Measurements from ENCODE around the gene STKLD1. TPM values are rescaled to one million over a fixed set of nuclear protein-coding genes. Genes with fewer than 3 reads are reported as not detected.

The STKLD1 gene
- total and polyA plus RNA-seq, 12 donors: 0.17 to 1.7 (median 0.68) TPM; not detected in 2

- ATAC-seq (no peak), DNase-seq (no peak)
- Histone ChIP-seq H3K4me3 (no peak overlapping the region), H3K36me3 (no peaks in the 10 kb centered on the region), H3K4me1 (peaks cover 0 to 5% (median 3%) of the 10 kb centered on the region in 9 donors), H3K27me3 (peaks cover 5 to 53% (median 41%) of the 10 kb centered on the region in 7 donors), H3K9me3 (no peaks in the 10 kb centered on the region), H3K27ac (no peak overlapping the region)
- intact Hi-C loops (cut with DNase I): loop anchor here in 1 of 10 donors (5.0 kb wide), 1 partner anchor 1096 kb away; no protein-coding TSS in a partner anchor
- no peak for TF ChIP-seq CTCF (IDR thresholded peaks at IDR 0.05)
- 93% methylated on average over 11 of the region's 11 CpGs for WGBS, 2 donors
These were observed 49.8 kb downstream of the STKLD1 start for GRCh38 chr9:133426011-133426410.

GRCh38 chr9:133427658-133428348 is 51.6 kb downstream of the STKLD1 start:
- peaks cover 5 to 53% (median 41%) of the 10 kb centered on the region in 7 donors for H3K27me3 ChIP-seq
- peak overlapping the region in 3 of 10 donors; percentile 24 to 33 (median 33) for H3K4me3 ChIP-seq
- intact Hi-C loops (cut with DNase I): loop anchor here in 1 of 10 donors (5.0 kb wide), 1 partner anchor 1094 kb away; no protein-coding TSS in a partner anchor
- peaks cover 0 to 5% (median 3%) of the 10 kb centered on the region in 9 donors for H3K4me1 ChIP-seq
- no peaks in the 10 kb centered on the region for H3K9me3 ChIP-seq
- DNase-seq (no peak), ATAC-seq (no peak)
- TF ChIP-seq CTCF (IDR thresholded peaks at IDR 0.05): no peak
- H3K36me3 ChIP-seq: no peaks in the 10 kb centered on the region
- WGBS, 2 donors: 67 to 69% methylated on average over 10 of the region's 10 CpGs
- H3K27ac ChIP-seq: no peak overlapping the region

GRCh38 chr9:133428617-133429101 is 52.5 kb downstream of the STKLD1 start:
- ATAC-seq: peak in 6 of 8 donors; percentile 12 to 42 (median 30)
- Histone ChIP-seq H3K27me3 (peaks cover 5 to 53% (median 41%) of the 10 kb centered on the region in 7 donors), H3K4me3 (peak overlapping the region in 6 of 10 donors; percentile 12 to 38 (median 32)), H3K4me1 (peaks cover 0 to 5% (median 3%) of the 10 kb centered on the region in 9 donors), H3K36me3 (no peaks in the 10 kb centered on the region), H3K27ac (no peak overlapping the region), H3K9me3 (no peaks in the 10 kb centered on the region)
- intact Hi-C loops (cut with DNase I): loop anchor here in 1 of 10 donors (5.0 kb wide), 1 partner anchor 1094 kb away; no protein-coding TSS in a partner anchor
- DNase-seq: no peak
- peak in 1 of 9 donors; percentile 6 for TF ChIP-seq CTCF (IDR thresholded peaks at IDR 0.05)
- 1 to 2% methylated on average over 24 to 56 of the region's 57 CpGs for WGBS, 2 donors

- no peaks in the 10 kb centered on the region for H3K36me3 ChIP-seq
- peaks cover 5 to 49% (median 41%) of the 10 kb centered on the region in 7 donors for H3K27me3 ChIP-seq
- no peak overlapping the region for H3K4me3 ChIP-seq
- 4 to 7% methylated on average over 14 to 18 of the region's 18 CpGs for WGBS, 2 donors
- ATAC-seq (no peak), DNase-seq (no peak)
- TF ChIP-seq CTCF (IDR thresholded peaks at IDR 0.05): no peak
- no peaks in the 10 kb centered on the region for H3K9me3 ChIP-seq
- no peak overlapping the region for H3K27ac ChIP-seq
- intact Hi-C loops (cut with DNase I): loop anchor here in 1 of 10 donors (5.0 kb wide), 1 partner anchor 1093 kb away; no protein-coding TSS in a partner anchor
- H3K4me1 ChIP-seq: peaks cover 0 to 5% (median 3%) of the 10 kb centered on the region in 9 donors
These were observed 53.0 kb downstream of the STKLD1 start for GRCh38 chr9:133429214-133429613.
